T-helper 1 cell treated with Interleukin-12 subunit alpha and Interleukin-12 subunit beta and Interleukin-4 antibody, amounts not matched to agents 30 μg/mL and 1 μg/mL, for 36 hours (primary cell): ENCODE results near the gene KLHL41.
"Not testable (repeated sequence)": the region's sequence is repeated elsewhere in the genome, so short reads cannot be mapped to it uniquely, and the experiment has no call there.

Source experiments
- H3K27ac Mint-ChIP-seq: one replicate; pipeline ENCODE4 v1.8.0; 2021; ENCODE audit warnings: mild to moderate bottlenecking, mixed read lengths
- H3K27me3 Mint-ChIP-seq: one replicate; pipeline ENCODE4 v1.8.0; 2021; ENCODE audit warnings: low read depth, mixed read lengths
- H3K36me3 Mint-ChIP-seq: one replicate; pipeline ENCODE4 v1.8.0; 2021; ENCODE audit warnings: low read depth, mixed read lengths
- H3K4me1 Mint-ChIP-seq: one replicate; pipeline ENCODE4 v1.8.0; 2021; ENCODE audit warnings: low read depth, mixed read lengths
- H3K4me3 Mint-ChIP-seq: one replicate; pipeline ENCODE4 v1.8.0; 2021; ENCODE audit warnings: mild to moderate bottlenecking, moderate library complexity, mixed read lengths
- H3K9me3 Mint-ChIP-seq: one replicate; pipeline ENCODE4 v1.8.0; 2021; ENCODE audit warnings: mixed read lengths

KLHL41 gene

DNA sequence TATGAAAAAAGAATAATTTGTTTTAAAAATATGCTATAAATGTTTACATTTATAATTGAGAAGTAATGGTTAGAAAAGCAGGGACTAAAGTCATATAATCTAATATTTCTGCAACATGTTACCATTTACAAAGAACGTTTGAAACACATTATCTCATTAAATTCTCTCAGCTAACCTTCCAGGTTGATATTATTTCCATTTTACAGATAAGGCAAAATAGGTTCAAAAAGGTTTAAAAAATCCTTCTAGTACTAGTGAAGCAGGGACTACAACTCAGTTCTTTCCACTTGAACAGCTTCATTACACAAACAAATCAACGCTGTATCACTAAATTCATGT lies 63.3 kb downstream of the KLHL41 start:
- no peaks in the 10 kb centered on the region for H3K27me3 Mint-ChIP-seq
- H3K27ac Mint-ChIP-seq: peak overlapping the region; percentile 73
- peak overlapping the region; percentile 94 for H3K4me3 Mint-ChIP-seq
- H3K36me3 Mint-ChIP-seq: peaks cover 10% of the 10 kb centered on the region
- peaks cover 18% of the 10 kb centered on the region for H3K4me1 Mint-ChIP-seq
- H3K9me3 Mint-ChIP-seq: no peaks in the 10 kb centered on the region

GRCh38 chr2:169573160-169573973 lies 63.9 kb downstream of the KLHL41 start, which contains the start of gene FASTKD1:
Gene FASTKD1 (minus strand): TSS chr2:169573865. CDS start chr2:169572029, 1,836 bp downstream.
- H3K4me3 Mint-ChIP-seq: peak within 1 kb of the TSS; percentile 94
- peaks cover 10% of the 10 kb centered on the region for H3K36me3 Mint-ChIP-seq
- peaks cover 18% of the 10 kb centered on the region for H3K4me1 Mint-ChIP-seq
- no peaks in the 10 kb centered on the region for H3K9me3 Mint-ChIP-seq
- no peaks in the 10 kb centered on the region for H3K27me3 Mint-ChIP-seq
- peak within 1 kb of the TSS; percentile 73 for H3K27ac Mint-ChIP-seq

- Mint-ChIP-seq H3K4me3 (peak overlapping the region; percentile 94), H3K36me3 (peaks cover 10% of the 10 kb centered on the region), H3K27me3 (no peaks in the 10 kb centered on the region), H3K9me3 (no peaks in the 10 kb centered on the region), H3K27ac (peak overlapping the region; percentile 73), H3K4me1 (peaks cover 18% of the 10 kb centered on the region)
These were observed 64.4 kb downstream of the KLHL41 start for GRCh38 chr2:169573974-169574299.

DNA sequence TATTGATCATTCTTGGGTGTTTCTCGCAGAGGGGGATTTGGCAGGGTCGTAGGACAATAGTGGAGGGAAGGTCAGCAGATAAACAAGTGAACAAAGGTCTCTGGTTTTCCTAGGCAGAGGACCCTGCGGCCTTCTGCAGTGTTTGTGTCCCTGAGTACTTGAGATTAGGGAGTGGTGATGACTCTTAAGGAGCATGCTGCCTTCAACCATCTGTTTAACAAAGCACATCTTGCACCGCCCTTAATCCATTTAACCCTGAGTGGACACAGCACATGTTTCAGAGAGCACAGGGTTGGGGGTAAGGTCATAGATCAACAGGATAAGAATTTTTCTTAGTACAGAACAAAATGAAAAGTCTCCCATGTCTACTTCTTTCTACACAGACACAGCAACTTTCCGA lies 65.0 kb downstream of the KLHL41 start:
- not testable (repeated sequence) for H3K27me3 Mint-ChIP-seq, H3K27ac Mint-ChIP-seq, H3K36me3 Mint-ChIP-seq, H3K9me3 Mint-ChIP-seq, H3K4me3 Mint-ChIP-seq
- H3K4me1 Mint-ChIP-seq: peaks cover 18% of the 10 kb centered on the region

GRCh38 chr2:169575264-169575663 lies 65.8 kb downstream of the KLHL41 start:
- not testable (repeated sequence) for H3K27me3 Mint-ChIP-seq, H3K27ac Mint-ChIP-seq, H3K36me3 Mint-ChIP-seq, H3K4me3 Mint-ChIP-seq, H3K9me3 Mint-ChIP-seq
- H3K4me1 Mint-ChIP-seq: peaks cover 12% of the 10 kb centered on the region
